Glutamatergic neuron (in vitro differentiated cells): ENCODE measurements around the gene PRKCH. TPM values are rescaled to one million over a fixed set of nuclear protein-coding genes. Genes with fewer than 3 reads are reported as not detected.
"Not testable (repeated sequence)": the region's sequence is repeated elsewhere in the genome, so short reads cannot be mapped to it uniquely, and the experiment has no call there.

Experiments used
- DNase-seq: peaks from one replicate; pipeline ENCODE4 v3.0.0; 2022
- H3K27ac Mint-ChIP-seq: one replicate; pipeline ENCODE4 v1.8.0; 2020; ENCODE audit warnings: mild to moderate bottlenecking, mixed read lengths, inconsistent platforms; ENCODE audit not compliant: unreplicated experiment
- H3K27me3 Mint-ChIP-seq: one replicate; pipeline ENCODE4 v1.8.0; 2020; ENCODE audit warnings: mild to moderate bottlenecking, moderate library complexity, mixed read lengths, inconsistent platforms; ENCODE audit not compliant: unreplicated experiment
- H3K36me3 Mint-ChIP-seq: one replicate; pipeline ENCODE4 v1.8.0; 2020; ENCODE audit warnings: mild to moderate bottlenecking, mixed read lengths, inconsistent platforms; ENCODE audit not compliant: unreplicated experiment
- H3K4me1 Mint-ChIP-seq: one replicate; pipeline ENCODE4 v1.8.0; 2020; ENCODE audit warnings: mild to moderate bottlenecking, low read depth, mixed read lengths, inconsistent platforms; ENCODE audit not compliant: unreplicated experiment
- H3K4me3 Mint-ChIP-seq: one replicate; pipeline ENCODE4 v1.8.0; 2020; ENCODE audit warnings: mild to moderate bottlenecking, mixed read lengths, inconsistent platforms; ENCODE audit not compliant: unreplicated experiment
- H3K9me3 Mint-ChIP-seq: one replicate; pipeline ENCODE4 v1.8.0; 2020; ENCODE audit warnings: mild to moderate bottlenecking, moderate library complexity, mixed read lengths, inconsistent platforms; ENCODE audit not compliant: unreplicated experiment
- CTCF ChIP-seq: fragments of 200-600 bp; sonication (generic); IDR thresholded peaks from one replicate; pipeline ENCODE4 v1.5.0; 2021; ENCODE audit not compliant: partially characterized antibody, unreplicated experiment
- total RNA-seq: library from RNA; stranded (reverse); fragmentation: NEBNext Ultra II Directional; extraction: Animal tissue kit (Norgen Biotek cat#: 25700); gene quantifications from one replicate; pipeline ENCODE4 v1.2.1, GENCODE V29; 2021; ENCODE audit not compliant: unreplicated experiment

Gene PRKCH
- total RNA-seq, 1 donor from 2014 or later: 0.54 TPM

DNA sequence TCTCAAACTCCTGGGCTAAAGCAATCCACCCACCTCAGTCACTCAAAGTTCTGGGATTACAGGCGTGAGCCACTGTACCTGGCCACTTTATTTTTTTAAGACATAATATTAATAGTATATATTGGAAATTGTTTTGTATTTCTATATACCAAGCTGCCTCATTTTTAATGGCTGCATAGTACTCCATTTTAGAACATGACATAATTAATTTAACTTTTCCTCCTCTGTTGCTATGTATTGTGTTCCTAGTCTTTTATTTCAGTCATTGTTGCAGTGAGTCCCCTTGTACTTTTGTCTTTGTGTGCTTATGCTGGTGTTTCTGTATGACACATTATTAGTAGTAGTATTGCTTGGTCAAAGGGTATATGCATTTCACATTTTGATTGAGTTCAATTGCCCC lies 138.7 kb downstream of the PRKCH start:
- no peak for TF ChIP-seq CTCF
- peaks cover 9% of the 10 kb centered on the region for H3K4me1 Mint-ChIP-seq
- peaks cover 3% of the 10 kb centered on the region for H3K9me3 Mint-ChIP-seq

DNA sequence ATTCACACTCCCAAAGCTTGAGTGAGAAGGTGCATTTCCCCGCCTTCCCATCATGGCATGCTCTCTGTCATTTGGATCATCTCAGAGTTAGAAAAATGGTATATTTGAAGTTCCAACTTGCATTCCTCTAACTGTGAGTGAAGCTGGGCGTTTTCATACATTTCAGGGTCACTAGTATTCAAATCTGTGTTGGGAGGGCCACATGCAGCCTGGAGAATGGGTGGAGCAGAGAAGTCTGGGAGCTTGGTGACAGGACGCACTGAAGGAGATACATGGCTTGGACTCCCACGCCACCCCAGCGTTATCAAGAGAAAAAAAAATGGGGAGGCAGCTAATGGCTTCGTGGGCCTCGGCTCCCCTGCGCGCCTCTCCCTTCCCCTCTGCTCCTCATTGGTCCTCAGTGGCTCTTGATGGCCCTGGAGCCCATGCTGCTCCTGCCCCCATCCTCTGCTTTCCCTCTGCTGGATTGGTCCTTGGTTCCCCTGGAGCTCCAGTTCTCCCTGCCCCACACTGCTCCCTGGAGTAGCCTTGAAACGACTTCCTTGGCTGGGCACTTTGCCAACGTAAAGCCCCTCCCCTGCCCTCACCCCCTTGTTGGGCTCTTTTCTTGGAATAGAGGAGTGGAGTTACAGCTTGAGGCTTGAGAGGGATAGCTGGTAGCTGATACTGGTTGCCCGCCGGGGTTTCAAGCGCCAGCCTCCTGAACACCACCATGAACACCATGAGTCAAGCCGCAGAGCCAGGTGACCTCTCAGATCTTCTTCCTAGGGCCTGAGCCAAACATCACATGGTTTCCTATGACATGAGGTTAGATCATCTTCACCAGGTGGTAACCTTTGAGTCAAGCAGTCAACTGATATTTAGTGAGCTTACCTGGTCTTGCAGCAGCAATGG lies 139.6 kb downstream of the PRKCH start:
- Mint-ChIP-seq H3K4me1 (peaks cover 9% of the 10 kb centered on the region), H3K36me3 (no peaks in the 10 kb centered on the region), H3K27ac (no peak overlapping the region), H3K27me3 (peaks cover 3% of the 10 kb centered on the region), H3K4me3 (no peak overlapping the region), H3K9me3 (peaks cover 3% of the 10 kb centered on the region)
- TF ChIP-seq CTCF: no peak
- no peak for DNase-seq

More for the DNA sequence above, 138.7 kb downstream of the PRKCH start:
- no peak overlapping the region for H3K27ac Mint-ChIP-seq
- no peak overlapping the region for H3K4me3 Mint-ChIP-seq
- DNase-seq: no peak
- H3K36me3 Mint-ChIP-seq: no peaks in the 10 kb centered on the region
- H3K27me3 Mint-ChIP-seq: peaks cover 3% of the 10 kb centered on the region

DNA sequence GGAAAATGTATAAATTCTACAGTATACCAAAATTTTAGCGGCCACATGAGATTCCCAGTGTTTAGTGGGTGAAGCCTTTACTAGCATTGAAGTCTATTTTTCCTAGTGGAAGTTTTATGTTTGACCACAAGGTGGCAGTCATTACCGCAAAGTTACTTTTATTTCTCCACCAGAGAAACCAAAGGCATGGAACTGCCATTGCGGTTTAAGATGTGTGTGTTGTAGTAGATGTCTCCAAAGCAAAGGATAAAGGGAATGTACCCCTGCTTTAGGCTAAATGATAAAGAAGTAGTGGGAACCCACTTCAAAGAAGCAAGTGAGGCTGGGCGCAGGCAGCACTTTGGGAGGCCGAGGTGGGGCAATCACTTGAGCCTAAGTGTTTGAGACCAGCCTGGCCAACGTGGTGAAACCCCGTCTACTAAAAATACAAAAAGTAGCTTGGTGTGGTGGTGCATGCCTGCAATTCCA lies 140.5 kb downstream of the PRKCH start:
- H3K4me1 Mint-ChIP-seq: peaks cover 9% of the 10 kb centered on the region
- H3K27me3 Mint-ChIP-seq: peaks cover 5% of the 10 kb centered on the region
- H3K27ac Mint-ChIP-seq: no peak overlapping the region
- H3K36me3 Mint-ChIP-seq: no peaks in the 10 kb centered on the region
- peak; percentile 93 for TF ChIP-seq CTCF
- no peak for DNase-seq
- H3K9me3 Mint-ChIP-seq: peaks cover 3% of the 10 kb centered on the region
- no peak overlapping the region for H3K4me3 Mint-ChIP-seq

DNA sequence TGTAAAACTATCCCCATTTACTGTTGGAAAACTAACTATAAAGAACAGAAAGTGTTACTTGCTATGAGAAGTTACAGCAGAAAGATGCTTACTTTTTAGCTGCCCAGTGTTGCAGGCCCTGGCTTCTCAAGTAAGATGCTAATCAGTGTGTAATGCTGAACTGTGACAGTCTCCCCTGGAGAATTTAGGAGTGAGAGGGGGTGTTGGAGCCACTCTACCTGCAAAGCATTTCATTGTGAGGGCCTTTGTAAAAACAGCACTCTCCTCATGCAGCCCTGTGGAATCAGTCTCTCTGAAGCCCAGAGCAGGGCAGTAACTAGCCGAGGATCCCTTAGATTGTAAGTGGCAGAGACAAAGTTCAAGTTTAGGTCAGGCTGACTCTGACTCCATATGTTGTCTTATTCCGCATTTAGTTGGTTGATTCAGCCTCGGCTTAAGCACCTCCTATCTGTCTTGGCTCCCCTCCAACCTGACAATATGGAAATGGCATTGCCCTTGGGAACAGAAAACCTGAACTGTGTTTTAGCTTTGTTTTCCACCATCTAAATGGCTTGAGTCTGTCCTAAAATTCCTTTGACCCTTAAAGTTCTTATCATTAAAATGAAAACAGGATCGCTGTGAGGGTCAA lies 141.3 kb downstream of the PRKCH start:
- H3K4me1 Mint-ChIP-seq: peaks cover 9% of the 10 kb centered on the region
- H3K36me3 Mint-ChIP-seq: no peaks in the 10 kb centered on the region
- H3K4me3 Mint-ChIP-seq: no peak overlapping the region
- DNase-seq: no peak
- no peak for TF ChIP-seq CTCF
- H3K9me3 Mint-ChIP-seq: peaks cover 3% of the 10 kb centered on the region
- H3K27me3 Mint-ChIP-seq: peaks cover 5% of the 10 kb centered on the region
- no peak overlapping the region for H3K27ac Mint-ChIP-seq

GRCh38 chr14:61463664-61464285 lies 142.4 kb downstream of the PRKCH start:
- H3K9me3 Mint-ChIP-seq: peaks cover 3% of the 10 kb centered on the region
- no peaks in the 10 kb centered on the region for H3K36me3 Mint-ChIP-seq
- DNase-seq: no peak
- peaks cover 9% of the 10 kb centered on the region for H3K4me1 Mint-ChIP-seq
- no peak overlapping the region for H3K4me3 Mint-ChIP-seq
- H3K27ac Mint-ChIP-seq: no peak overlapping the region
- H3K27me3 Mint-ChIP-seq: peaks cover 5% of the 10 kb centered on the region
- TF ChIP-seq CTCF: no peak

DNA sequence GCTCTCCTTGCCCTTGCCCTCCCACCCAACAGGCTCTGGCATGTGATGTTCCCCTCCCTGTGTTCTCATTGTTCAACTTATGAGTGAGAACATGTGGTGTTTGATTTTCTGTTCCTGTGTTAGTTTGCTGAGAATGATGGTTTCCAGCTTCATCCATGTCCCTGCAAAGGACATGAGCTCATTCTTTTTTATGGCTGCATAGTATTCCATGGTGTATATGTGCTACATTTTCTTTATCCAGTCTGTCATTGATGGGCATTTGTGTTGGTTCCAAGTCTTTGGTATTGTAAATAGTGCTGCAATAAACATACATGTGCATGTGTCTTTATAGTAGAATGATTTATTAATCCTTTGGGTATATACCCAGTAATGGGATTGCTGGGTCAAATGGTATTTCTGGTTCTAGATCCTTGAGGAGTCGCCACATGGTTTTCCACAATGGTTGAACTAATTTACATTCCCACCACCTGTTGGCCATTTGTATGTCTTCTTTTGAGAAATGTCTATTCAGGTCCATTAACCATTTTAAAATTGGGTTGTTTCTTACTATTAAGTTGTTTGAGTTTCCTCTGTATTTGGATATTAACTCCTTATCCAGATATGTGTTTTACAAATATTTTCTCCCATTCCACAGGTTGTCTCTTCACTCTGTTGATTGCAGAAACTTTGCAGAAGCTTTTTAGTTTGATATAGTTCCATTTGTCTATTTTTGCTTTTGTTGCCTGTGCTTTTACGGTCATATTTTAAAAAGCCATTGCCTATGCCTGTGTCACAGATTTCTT lies 143.4 kb downstream of the PRKCH start:
- H3K4me1 Mint-ChIP-seq: peaks cover 12% of the 10 kb centered on the region
- H3K27ac Mint-ChIP-seq, H3K27me3 Mint-ChIP-seq, H3K36me3 Mint-ChIP-seq, H3K4me3 Mint-ChIP-seq, H3K9me3 Mint-ChIP-seq, DNase-seq: not testable (repeated sequence)
